Panc1 (cell line): Measurements from ENCODE around the gene FAM8A1. TPM values are rescaled to one million over a fixed set of nuclear protein-coding genes. Genes with fewer than 3 reads are reported as not detected.

Experiments used
- ATAC-seq: fragments of 200-7000 bp; cut with Tn5 transposase; 2 replicates; pipeline ENCODE4 v1.9.1; 2020; ENCODE audit warnings: mild to moderate bottlenecking, moderate library complexity
- BruUV-seq: library from RNA; stranded (reverse); fragments of 400-500 nt; replicated peaks from 2 replicates; lab custom pipeline; 2021; lab: Mats Ljungman, UMichigan
- CTCF ChIA-PET: fragments of 300-600 bp; sonication (Branson Sonifier 250); formaldehyde crosslinking; loops from one replicate; lab custom pipeline; 2022; ENCODE audit warnings: antibody characterized with exemption; lab: Charles Lee
- POLR2A ChIA-PET: fragments of 300-600 bp; sonication (Branson Sonifier 250); formaldehyde crosslinking; loops from one replicate; lab custom pipeline; 2022; ENCODE audit warnings: antibody characterized with exemption; lab: Charles Lee
- DNase-seq: peaks from one replicate; pipeline ENCODE4 v3.0.0-alpha.2; 2010; ENCODE audit warnings: low read depth, low spot score
- H3K27ac ChIP-seq: 2 replicates; pipeline ENCODE4 v1.5.1; 2011; ENCODE audit warnings: mild to moderate bottlenecking, low read length, inconsistent platforms
- H3K27me3 ChIP-seq: fragments of 200-500 bp; sonication (Bioruptor generic); 2 replicates; pipeline ENCODE4 v1.6.0; 2014; ENCODE audit warnings: low read length, inconsistent platforms; ENCODE audit not compliant: control insufficient read depth, insufficient read depth
- H3K36me3 ChIP-seq: fragments of 200-500 bp; sonication (Bioruptor generic); 2 replicates; pipeline ENCODE4 v1.5.1; 2014; ENCODE audit warnings: inconsistent platforms, mild to moderate bottlenecking, low read length, moderate library complexity; ENCODE audit not compliant: control insufficient read depth, insufficient read depth
- H3K4me1 ChIP-seq: 2 replicates; pipeline ENCODE4 v1.5.1; 2011; ENCODE audit warnings: inconsistent platforms, mild to moderate bottlenecking, low read length, moderate library complexity; ENCODE audit not compliant: control insufficient read depth, insufficient read depth
- H3K4me3 ChIP-seq, 2 experiments: 2 replicates each; pipeline ENCODE4 v1.5.1; 2011 to 2012; ENCODE audit warnings: low read depth in 2 of 2, low read length in 2 of 2, mild to moderate bottlenecking in 2 of 2, inconsistent platforms in 1 of 2, moderate library complexity in 1 of 2
- H3K9me3 ChIP-seq: fragments of 200-500 bp; sonication (Bioruptor generic); 2 replicates; pipeline ENCODE4 v1.5.1; 2014; ENCODE audit warnings: low read depth, mild to moderate bottlenecking, inconsistent platforms, low read length, moderate library complexity; ENCODE audit not compliant: control insufficient read depth, insufficient read depth
- POLR2AphosphoS5 ChIP-seq: IDR thresholded peaks from 2 replicates; pipeline ENCODE4 v1.6.1; 2012; ENCODE audit warnings: mild to moderate bottlenecking, low read depth, low read length, moderate library complexity
- SIN3A ChIP-seq: IDR thresholded peaks from 2 replicates; pipeline ENCODE4 v1.6.1; 2012; ENCODE audit warnings: low read depth, mild to moderate bottlenecking, low read length, moderate library complexity, borderline replicate concordance; ENCODE audit not compliant: insufficient read depth
- TCF7L2 ChIP-seq: IDR thresholded peaks from 2 replicates; pipeline ENCODE4 v1.6.1; 2011; ENCODE audit warnings: mild to moderate bottlenecking, low read depth, low read length, inconsistent platforms
- in situ Hi-C: cut with HindIII; loops from 2 replicates; pipeline ENCODE4 v1.10.0; 2016; ENCODE audit warnings: low sequenced_read_pairs, low pct_unique_long_range_greater_than_20kb
- intact Hi-C: fragments of 100-400 bp; cut with micrococcal nuclease; formaldehyde crosslinking; loops from one replicate; pipeline ENCODE4 v1.10.0; 2022; ENCODE audit not compliant: unreplicated experiment
- total RNA-seq: library from RNA; stranded (reverse); gene quantifications from one replicate; pipeline ENCODE4 v1.2.1, GENCODE V29; 2021; ENCODE audit not compliant: unreplicated experiment
- TF ChIP-seq, protein P1 (sequence below), 2 experiments: IDR thresholded peaks; 2 replicates each; pipeline ENCODE4 v1.6.1; 2011 to 2012; ENCODE audit warnings: low read depth in 2 of 2, control low read depth in 1 of 2, low read length in 1 of 2, mild to moderate bottlenecking in 1 of 2, moderate library complexity in 1 of 2; ENCODE audit not compliant: insufficient read depth in 1 of 2
- TF ChIP-seq, protein P2 (sequence below): fragments of 450-650 bp; IDR thresholded peaks from 2 replicates; pipeline ENCODE4 v1.5.1; 2017; ENCODE audit warnings: mild to moderate bottlenecking

FAM8A1 gene
- total RNA-seq, 1 experiment from 2014 or later = 9.3 TPM

DNA sequence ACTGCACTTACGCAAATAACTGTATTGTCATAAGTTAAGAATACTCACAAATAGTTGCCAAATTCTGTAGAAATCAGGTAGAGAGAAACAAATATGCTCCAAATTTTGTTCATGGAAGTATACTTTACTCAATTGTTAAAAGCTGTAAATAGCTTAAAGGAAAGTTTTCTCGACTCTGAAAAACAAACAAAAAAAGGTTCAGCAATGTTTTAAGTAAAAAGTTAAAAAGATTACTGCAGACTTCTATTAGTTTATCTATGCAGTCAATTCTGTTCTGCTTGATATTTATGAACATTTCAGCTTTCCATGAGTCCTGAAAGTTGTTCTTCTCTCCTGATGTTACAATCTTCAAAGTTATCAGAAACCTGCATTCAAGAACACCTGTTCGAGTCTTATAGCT lies 37.5 kb upstream of the FAM8A1 start:
- H3K4me3 ChIP-seq = no peak overlapping the region
- H3K27ac ChIP-seq = no peak overlapping the region
- TF ChIP-seq POLR2AphosphoS5 (no peak), SIN3A (no peak), TCF7L2 (no peak)
- TF ChIP-seq, protein P1, sequence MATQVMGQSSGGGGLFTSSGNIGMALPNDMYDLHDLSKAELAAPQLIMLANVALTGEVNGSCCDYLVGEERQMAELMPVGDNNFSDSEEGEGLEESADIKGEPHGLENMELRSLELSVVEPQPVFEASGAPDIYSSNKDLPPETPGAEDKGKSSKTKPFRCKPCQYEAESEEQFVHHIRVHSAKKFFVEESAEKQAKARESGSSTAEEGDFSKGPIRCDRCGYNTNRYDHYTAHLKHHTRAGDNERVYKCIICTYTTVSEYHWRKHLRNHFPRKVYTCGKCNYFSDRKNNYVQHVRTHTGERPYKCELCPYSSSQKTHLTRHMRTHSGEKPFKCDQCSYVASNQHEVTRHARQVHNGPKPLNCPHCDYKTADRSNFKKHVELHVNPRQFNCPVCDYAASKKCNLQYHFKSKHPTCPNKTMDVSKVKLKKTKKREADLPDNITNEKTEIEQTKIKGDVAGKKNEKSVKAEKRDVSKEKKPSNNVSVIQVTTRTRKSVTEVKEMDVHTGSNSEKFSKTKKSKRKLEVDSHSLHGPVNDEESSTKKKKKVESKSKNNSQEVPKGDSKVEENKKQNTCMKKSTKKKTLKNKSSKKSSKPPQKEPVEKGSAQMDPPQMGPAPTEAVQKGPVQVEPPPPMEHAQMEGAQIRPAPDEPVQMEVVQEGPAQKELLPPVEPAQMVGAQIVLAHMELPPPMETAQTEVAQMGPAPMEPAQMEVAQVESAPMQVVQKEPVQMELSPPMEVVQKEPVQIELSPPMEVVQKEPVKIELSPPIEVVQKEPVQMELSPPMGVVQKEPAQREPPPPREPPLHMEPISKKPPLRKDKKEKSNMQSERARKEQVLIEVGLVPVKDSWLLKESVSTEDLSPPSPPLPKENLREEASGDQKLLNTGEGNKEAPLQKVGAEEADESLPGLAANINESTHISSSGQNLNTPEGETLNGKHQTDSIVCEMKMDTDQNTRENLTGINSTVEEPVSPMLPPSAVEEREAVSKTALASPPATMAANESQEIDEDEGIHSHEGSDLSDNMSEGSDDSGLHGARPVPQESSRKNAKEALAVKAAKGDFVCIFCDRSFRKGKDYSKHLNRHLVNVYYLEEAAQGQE (IDR thresholded peaks at IDR 0.05; ENCODE audit: insufficient read depth in 1 of 2, low read depth in 2 of 2, low read length in 1 of 2) = no peak
- TF ChIP-seq, protein P2, sequence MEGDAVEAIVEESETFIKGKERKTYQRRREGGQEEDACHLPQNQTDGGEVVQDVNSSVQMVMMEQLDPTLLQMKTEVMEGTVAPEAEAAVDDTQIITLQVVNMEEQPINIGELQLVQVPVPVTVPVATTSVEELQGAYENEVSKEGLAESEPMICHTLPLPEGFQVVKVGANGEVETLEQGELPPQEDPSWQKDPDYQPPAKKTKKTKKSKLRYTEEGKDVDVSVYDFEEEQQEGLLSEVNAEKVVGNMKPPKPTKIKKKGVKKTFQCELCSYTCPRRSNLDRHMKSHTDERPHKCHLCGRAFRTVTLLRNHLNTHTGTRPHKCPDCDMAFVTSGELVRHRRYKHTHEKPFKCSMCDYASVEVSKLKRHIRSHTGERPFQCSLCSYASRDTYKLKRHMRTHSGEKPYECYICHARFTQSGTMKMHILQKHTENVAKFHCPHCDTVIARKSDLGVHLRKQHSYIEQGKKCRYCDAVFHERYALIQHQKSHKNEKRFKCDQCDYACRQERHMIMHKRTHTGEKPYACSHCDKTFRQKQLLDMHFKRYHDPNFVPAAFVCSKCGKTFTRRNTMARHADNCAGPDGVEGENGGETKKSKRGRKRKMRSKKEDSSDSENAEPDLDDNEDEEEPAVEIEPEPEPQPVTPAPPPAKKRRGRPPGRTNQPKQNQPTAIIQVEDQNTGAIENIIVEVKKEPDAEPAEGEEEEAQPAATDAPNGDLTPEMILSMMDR = no peak
- no TSS peak for BruUV-seq
- intact Hi-C loops (no loop called here), in situ Hi-C loops (no loop called here)
- H3K9me3 ChIP-seq = peaks cover 16% of the 10 kb centered on the region
- no peaks in the 10 kb centered on the region for H3K4me1 ChIP-seq
- no peak for DNase-seq
- no peak for ATAC-seq
- CTCF ChIA-PET = no interaction called here
- H3K27me3 ChIP-seq = no peaks in the 10 kb centered on the region
- H3K36me3 ChIP-seq = no peaks in the 10 kb centered on the region
- POLR2A ChIA-PET = no interaction called here

DNA sequence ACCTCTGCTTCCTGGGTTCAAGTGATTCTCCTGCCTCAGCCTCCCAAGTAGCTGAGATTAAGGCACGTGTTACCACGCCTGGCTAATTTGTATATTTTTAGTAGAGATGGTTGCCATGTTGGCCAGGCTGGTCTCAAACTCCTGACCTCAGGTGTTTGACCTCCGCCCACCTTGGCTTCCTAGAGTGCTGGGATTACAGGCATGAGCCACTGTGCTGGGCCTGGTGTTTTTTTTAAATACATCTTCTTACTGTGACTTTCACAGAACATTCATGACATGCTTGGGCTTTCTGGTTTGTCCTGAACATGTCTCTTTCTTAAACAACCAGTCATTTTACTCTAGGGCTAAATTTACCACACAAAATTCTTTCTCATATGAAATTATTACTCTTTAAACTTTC lies 34.7 kb upstream of the FAM8A1 start:
- H3K36me3 ChIP-seq = no peaks in the 10 kb centered on the region
- H3K4me3 ChIP-seq = no peak overlapping the region
- BruUV-seq = no TSS peak
- POLR2A ChIA-PET = no interaction called here
- no peak for DNase-seq
- no peak for TF ChIP-seq SIN3A
- TF ChIP-seq, protein P1 (IDR thresholded peaks at IDR 0.05; ENCODE audit: insufficient read depth in 1 of 2, low read depth in 2 of 2, low read length in 1 of 2) = no peak
- no peaks in the 10 kb centered on the region for H3K4me1 ChIP-seq
- H3K27ac ChIP-seq = no peak overlapping the region
- intact Hi-C loops = no loop called here
- H3K9me3 ChIP-seq = peaks cover 16% of the 10 kb centered on the region
- no peak for ATAC-seq
- no peaks in the 10 kb centered on the region for H3K27me3 ChIP-seq
- in situ Hi-C loops = no loop called here
- CTCF ChIA-PET = no interaction called here
